Measurements from ENCODE around the gene SCGB3A2.

SCGB3A2 gene, protein sequence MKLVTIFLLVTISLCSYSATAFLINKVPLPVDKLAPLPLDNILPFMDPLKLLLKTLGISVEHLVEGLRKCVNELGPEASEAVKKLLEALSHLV

GRCh38 chr5:147878066-147878759 is at the start of gene SCGB3A2:
Gene SCGB3A2 (plus strand): TSS chr5:147878711. CDS start chr5:147878804, 93 bp downstream.
- no peak for DNase-seq

- DNase-seq = no peak
These were observed 48.5 kb upstream of the SCGB3A2 start for GRCh38 chr5:147830035-147830434.

DNA sequence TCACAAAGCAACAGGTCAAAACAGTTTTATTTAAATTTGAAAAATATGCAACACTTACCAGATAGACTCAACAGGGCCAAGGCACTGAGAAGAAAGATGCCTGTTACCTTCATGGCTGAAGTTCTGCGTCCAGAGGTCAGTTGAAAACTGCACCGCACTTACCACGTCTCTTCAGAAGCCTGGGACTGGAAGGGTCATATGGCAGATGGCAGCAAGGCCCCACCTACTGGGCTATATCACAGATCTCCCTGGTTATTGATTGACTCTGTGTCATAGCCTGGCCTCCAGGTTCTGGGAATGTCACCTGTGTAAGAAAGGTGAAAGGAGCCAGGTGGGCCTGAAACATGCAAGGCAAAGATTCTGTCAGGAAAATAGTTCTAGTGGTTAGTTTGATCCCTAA is 47.0 kb upstream of the SCGB3A2 start, which contains the start of gene SPINK1:
Gene SPINK1, minus strand, starts transcription at position 207 of the 400 bp plus-strand sequence. Its CDS starts 94 bp downstream, at position 113.
- DNase-seq = no peak

GRCh38 chr5:147832541-147832940 is 46.0 kb upstream of the SCGB3A2 start:
- no peak for DNase-seq

DNA sequence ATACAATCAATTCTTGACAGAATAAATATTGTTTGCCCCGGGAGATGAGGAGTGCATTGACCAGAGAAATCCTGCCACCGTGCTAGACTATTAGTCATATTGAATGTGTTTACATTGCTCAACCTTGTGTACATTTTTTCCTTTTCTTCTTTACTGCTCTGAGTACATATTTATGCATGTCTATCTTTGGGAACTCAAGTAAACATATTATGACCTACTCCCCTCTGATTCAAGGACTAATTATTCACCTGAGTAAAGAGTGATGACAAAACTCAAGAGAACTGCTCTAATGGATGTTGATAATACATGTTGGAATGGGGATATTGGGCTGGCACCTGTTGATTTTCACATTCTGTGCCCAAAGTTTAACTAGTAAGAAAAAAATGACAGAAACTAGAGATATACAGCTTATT is 43.1 kb upstream of the SCGB3A2 start:
- DNase-seq = no peak

DNA sequence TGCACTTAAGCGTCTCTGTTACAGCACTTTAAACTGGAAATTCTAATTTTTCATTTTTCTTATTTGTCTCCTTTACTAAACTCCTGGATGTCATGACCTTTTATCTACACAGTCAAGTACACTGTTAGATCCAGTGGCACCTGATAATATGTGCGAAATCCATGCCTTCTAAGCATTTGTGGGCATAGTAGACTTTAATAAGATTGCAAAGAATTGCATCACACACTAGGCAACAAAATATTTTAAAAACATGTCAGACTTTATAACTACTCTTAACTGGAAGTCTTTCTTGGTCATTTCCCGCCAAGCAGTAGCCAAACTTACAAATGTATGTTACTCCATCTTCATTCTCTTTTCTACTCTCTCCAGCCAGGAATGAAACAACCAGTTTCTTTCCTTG is 42.1 kb upstream of the SCGB3A2 start:
- no peak for DNase-seq

GRCh38 chr5:147842869-147843268 is 35.6 kb upstream of the SCGB3A2 start:
- DNase-seq = no peak

DNA sequence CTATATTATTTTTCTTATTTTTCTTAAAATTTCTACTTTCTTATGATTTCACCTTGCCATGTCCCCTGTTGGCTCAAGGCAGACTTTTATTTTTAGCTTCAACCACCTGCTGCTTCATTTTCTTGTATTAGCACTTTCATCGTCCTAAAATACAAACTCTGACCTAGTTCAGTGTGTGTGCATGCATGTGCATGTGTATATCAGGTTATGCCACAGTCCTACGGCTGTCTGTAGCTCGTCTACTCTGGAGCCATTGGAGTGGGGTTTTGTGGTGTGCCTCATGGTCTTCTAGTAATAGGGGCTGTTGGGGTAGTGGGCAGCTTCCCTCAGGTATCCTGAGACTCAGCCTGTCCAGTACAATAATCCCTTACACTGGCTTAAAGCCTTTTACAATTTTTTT is 33.7 kb upstream of the SCGB3A2 start:
- no peak for DNase-seq

- no peak for DNase-seq
These were observed 32.9 kb upstream of the SCGB3A2 start for GRCh38 chr5:147845618-147846017.

DNA sequence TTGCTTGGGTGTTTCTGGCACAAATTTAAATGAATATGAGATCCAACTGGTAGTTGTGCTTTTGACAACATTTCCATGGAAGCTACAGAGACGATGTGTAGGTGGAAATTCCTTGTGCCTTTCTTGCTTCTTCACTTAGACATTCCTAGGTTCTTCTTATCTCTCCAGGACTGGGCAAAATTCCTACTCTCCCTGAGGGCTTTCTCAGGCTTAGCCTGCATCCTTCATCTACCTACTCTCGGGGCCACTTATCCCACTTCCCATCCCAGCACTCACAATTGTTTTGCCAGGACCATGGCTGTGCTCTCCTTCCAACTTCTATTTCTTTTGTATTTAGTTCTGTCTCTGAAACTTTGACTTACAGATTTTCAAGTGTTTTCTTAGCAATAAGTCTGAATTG is 29.3 kb upstream of the SCGB3A2 start:
- no peak for DNase-seq

DNA sequence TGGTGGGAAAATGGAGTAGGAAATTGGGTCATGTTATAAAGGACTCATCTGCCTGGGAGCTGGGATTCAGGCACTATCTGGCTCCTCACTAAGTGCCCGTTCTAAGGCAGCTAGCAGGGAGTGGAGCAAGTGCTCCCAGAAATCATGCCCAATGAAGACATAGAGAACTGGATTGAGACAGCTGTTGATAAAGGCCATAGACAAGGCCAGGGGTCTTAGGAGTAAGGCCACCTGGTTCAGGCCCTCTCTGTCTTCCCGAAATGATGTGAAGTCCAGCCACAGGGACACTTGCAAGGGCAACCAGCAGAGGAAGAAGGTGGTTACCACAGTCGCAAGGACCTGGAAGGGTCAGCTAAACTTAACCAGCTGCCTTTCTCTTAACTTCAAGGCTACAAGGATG is 26.9 kb upstream of the SCGB3A2 start:
- no peak for DNase-seq

DNA sequence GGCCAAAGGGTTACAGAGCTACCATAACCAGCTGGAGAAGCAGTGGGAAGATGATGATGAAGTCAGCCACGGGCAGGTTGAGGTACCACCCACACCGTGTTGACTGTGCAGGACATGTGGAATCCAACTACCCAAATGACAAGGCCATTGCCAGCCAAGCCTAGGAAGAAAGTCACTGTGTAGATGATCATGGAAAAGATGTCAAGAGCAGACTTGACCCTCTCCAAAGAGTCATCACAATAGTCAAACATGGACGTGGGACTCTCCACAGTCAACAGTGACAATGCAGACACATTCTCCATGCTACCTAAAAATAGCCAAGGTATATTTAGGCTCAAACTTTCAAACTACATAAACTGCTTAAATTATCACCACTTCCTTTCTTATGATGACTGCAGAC is 26.1 kb upstream of the SCGB3A2 start:
- no peak for DNase-seq

- no peak for DNase-seq
These were observed 25.0 kb upstream of the SCGB3A2 start for GRCh38 chr5:147853372-147853987.

DNA sequence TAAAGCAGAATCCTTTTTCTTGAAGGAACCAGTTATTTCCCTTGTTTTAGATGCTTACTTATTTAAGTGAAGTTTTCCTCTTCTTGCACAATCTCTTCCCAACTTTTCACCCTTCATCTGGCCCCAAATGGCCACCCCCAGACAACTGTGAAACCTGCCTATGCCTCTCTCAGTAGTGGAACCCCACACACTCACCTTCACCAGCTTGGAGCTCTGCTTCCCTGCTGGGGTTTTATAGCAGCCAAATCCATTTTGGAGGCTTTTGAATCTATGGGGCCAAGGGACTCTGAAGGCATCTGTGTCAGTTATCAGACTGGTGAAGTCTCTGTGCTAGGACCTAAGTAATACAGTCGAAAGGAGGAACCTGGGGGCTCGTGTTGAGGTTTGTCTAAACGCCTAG is 24.2 kb upstream of the SCGB3A2 start:
- no peak for DNase-seq

DNA sequence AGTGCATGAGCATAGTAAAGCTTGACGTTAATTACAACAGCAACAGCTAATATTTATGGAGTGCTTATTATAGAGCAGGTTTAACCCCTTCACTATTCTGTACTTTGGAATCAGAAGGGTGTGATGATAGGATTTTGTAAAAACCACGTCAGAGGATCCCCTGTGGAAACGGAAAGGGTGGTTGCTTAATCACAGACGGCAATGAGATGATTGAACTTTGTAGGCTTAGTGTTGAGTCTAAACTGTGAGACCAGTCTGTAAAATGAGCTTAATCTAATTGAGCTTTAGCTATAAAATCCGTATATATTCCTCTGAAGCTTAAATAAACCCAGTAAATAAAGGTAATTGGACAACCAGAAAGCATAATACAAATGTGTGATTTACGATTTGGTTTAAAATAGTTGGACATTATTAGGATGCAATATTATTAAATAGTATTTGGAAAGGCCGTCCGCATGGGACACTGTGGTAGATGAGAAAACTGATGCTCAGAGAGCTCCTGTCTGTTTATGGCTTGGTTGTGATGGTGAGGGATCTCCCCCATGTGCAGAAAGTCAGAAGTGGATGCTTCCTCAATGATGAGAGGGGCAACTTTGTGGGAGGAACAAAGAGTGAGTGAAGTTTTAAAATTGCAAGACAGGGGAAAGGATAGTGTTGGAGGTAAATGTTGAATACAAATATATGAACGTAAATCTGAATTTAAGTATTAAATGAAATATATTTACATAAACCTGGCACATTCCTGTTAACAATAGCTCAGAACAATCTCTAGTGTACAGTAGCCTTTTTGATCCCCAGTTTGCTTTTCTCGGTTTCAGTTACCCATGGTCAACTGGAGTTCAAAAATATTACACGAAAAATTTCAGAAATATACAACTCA is 23.4 kb upstream of the SCGB3A2 start:
- no peak for DNase-seq

- no peak for DNase-seq
These were observed 22.8 kb upstream of the SCGB3A2 start for GRCh38 chr5:147855774-147856069.

GRCh38 chr5:147856801-147857200 is 21.7 kb upstream of the SCGB3A2 start:
- no peak for DNase-seq

DNA sequence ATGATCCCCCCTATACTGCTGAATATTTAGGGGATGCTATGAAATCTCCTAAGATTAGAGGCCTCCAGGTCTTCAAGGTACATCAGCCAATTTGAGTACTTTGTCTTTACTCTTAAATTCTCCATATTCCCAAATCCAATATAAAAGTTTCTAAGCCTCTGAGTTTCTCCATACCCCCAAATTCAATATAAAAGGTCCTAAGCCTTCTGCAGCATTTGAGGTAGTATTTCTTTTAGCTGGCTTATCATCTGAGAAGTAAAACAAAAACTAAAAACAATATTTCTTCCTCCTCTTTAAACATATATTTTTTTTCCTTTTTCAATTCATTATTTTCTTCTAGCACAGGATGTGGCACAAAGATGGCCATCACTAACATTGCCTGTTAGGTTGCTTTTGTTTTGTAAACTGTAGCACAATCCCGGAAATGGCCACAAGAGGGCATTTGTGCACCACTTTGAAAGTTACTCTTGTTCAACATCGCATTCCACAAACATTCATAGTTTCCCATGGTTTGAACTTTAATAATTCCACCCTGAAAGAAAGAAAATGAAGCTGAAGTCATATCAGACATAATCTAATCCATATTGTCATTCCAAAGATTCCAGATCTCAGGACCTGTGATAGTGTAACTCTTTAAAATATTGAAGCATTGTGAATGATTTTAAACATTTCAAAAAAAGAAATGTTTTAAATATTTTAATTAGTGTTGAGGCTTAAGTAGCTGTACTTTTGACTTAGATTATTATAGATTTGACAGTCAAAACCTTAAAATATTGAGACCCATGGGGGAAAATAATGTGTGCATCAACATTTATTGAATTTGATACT is 21.0 kb upstream of the SCGB3A2 start:
- peak; percentile 6 for DNase-seq

- DNase-seq = no peak
These were observed 19.9 kb upstream of the SCGB3A2 start for GRCh38 chr5:147858565-147858964.

GRCh38 chr5:147859962-147860640 is 18.4 kb upstream of the SCGB3A2 start:
- peak; percentile 20 for DNase-seq

DNA sequence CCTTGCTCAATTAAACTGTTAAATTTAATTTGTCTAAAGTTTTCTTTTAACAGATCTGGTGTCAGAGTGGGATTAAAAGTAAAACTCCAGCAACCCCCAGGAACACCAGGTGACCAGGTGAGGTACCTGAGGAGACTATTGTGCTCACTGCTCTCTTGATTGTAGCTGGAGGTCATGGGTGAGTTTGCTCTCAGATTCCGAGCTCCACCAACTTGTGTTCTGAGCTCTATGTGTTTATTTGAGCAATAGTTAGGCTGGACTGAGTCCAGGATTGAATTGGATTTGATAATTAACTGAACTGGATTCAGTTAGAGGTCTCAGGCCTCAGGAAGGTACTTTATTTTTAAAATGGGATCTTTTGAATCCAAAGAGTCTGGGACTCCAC is 17.9 kb upstream of the SCGB3A2 start:
- no peak for DNase-seq

GRCh38 chr5:147863454-147864158 is 14.9 kb upstream of the SCGB3A2 start:
- no peak for DNase-seq
